Osteocyte (in vitro differentiated cells): Measurements from ENCODE around the gene TNS3. TPM values are rescaled to one million over a fixed set of nuclear protein-coding genes. Genes with fewer than 3 reads are reported as not detected.

Source experiments
- DNase-seq: peaks from one replicate; pipeline ENCODE4 v3.0.0; 2021; ENCODE audit warnings: mixed read lengths; ENCODE audit not compliant: unreplicated experiment; ENCODE audit errors: extremely low spot score
- H3K27ac Mint-ChIP-seq: one replicate; pipeline ENCODE4 v1.8.0; 2021; ENCODE audit warnings: mild to moderate bottlenecking, mixed read lengths; ENCODE audit not compliant: unreplicated experiment
- H3K27me3 Mint-ChIP-seq: one replicate; pipeline ENCODE4 v1.8.0; 2021; ENCODE audit warnings: mixed read lengths; ENCODE audit not compliant: unreplicated experiment
- H3K36me3 Mint-ChIP-seq: one replicate; pipeline ENCODE4 v1.8.0; 2021; ENCODE audit warnings: mixed read lengths; ENCODE audit not compliant: unreplicated experiment
- H3K4me1 Mint-ChIP-seq: one replicate; pipeline ENCODE4 v1.8.0; 2021; ENCODE audit warnings: mixed read lengths; ENCODE audit not compliant: unreplicated experiment
- H3K4me3 Mint-ChIP-seq: one replicate; pipeline ENCODE4 v1.8.0; 2021; ENCODE audit warnings: mild to moderate bottlenecking, moderate library complexity, mixed read lengths; ENCODE audit not compliant: unreplicated experiment
- H3K9me3 Mint-ChIP-seq: one replicate; pipeline ENCODE4 v1.8.0; 2021; ENCODE audit warnings: mixed read lengths; ENCODE audit not compliant: unreplicated experiment
- total RNA-seq: library from RNA; stranded (reverse); gene quantifications from 2 replicates; pipeline ENCODE4 v1.2.1, GENCODE V29; 2021
- TF ChIP-seq, protein P1 (sequence below): fragments of 200-600 bp; sonication (generic); IDR thresholded peaks from 2 replicates; pipeline ENCODE4 v1.5.0; 2021; ENCODE audit warnings: antibody characterized with exemption, mild to moderate bottlenecking, moderate library complexity

TNS3 gene
- total RNA-seq, 1 donor from 2014 or later = 93.8 TPM

DNA sequence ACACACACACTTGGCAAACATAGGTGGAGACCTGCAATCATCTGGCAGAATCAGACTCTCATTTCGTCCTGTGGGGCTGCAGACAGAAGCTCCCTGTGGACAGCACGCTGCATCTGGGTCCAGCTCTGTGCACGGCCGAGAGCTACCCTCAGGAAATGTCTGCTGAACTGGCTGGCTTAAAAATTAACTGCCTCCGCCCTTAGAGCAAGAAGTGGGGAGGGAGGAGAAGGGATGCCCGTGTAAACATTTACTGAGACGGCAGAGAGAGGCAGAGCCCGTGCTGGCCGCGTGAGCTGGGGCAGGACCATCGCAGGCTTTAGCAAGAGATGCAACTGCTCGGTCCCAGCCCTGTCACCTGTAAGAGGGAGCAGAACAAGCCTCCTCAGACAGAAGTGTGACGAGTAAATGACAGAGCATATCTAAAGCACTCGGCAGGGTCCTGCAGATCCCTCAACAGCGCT is 81.8 kb downstream of the TNS3 start:
- Mint-ChIP-seq H3K4me3 (no peak overlapping the region), H3K4me1 (peaks cover 87% of the 10 kb centered on the region), H3K9me3 (no peaks in the 10 kb centered on the region), H3K27me3 (no peaks in the 10 kb centered on the region), H3K36me3 (peaks cover 8% of the 10 kb centered on the region), H3K27ac (peak overlapping the region; percentile 90)
- no peak for DNase-seq
- TF ChIP-seq, protein P1, sequence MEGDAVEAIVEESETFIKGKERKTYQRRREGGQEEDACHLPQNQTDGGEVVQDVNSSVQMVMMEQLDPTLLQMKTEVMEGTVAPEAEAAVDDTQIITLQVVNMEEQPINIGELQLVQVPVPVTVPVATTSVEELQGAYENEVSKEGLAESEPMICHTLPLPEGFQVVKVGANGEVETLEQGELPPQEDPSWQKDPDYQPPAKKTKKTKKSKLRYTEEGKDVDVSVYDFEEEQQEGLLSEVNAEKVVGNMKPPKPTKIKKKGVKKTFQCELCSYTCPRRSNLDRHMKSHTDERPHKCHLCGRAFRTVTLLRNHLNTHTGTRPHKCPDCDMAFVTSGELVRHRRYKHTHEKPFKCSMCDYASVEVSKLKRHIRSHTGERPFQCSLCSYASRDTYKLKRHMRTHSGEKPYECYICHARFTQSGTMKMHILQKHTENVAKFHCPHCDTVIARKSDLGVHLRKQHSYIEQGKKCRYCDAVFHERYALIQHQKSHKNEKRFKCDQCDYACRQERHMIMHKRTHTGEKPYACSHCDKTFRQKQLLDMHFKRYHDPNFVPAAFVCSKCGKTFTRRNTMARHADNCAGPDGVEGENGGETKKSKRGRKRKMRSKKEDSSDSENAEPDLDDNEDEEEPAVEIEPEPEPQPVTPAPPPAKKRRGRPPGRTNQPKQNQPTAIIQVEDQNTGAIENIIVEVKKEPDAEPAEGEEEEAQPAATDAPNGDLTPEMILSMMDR = no peak

DNA sequence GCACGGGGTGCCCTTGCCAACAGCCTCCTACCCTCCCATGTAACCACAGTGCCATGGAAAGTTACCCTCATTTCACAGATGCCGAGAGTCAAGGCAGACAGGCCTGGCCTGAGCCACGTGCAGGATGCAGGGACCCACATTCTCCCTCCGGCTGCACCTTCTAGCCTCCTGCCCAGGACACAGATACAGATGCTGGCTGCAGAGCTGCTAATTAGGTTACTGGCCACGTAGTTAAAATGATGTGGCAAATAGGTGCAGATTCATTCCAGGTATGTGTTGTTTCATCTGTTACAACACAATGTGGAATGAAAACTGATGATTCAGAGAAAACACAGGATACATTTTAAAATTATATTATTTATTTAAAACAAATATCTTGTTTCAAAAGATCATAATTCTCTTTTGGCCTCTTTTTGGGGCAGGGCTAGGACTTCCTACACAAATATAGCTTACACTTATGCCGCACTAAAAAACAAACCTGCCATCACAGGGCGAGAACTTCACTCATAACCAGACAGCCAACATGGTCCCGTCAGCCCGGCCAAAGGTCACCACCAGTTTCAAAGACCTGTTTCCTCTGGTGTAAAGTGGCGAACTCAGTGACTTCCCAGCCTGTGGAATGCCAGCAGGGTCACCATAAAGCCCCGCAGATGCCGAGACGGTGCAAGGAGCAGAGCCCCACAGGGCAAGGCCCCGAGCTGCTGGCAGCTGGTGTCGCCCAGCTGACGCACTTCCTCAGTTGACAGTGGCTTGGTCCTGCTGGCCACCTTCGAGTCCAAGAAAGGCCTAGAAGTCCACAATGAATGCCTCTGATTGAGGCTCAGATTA is 83.5 kb downstream of the TNS3 start:
- DNase-seq = no peak
- Mint-ChIP-seq H3K9me3 (no peaks in the 10 kb centered on the region), H3K4me3 (no peak overlapping the region), H3K27ac (peak overlapping the region; percentile 63), H3K36me3 (peaks cover 7% of the 10 kb centered on the region), H3K27me3 (no peaks in the 10 kb centered on the region), H3K4me1 (peaks cover 90% of the 10 kb centered on the region)
- TF ChIP-seq, protein P1 = no peak

GRCh38 chr7:47497367-47498096 is 84.4 kb downstream of the TNS3 start:
- H3K4me1 Mint-ChIP-seq = peaks cover 88% of the 10 kb centered on the region
- TF ChIP-seq, protein P1 = no peak
- no peak overlapping the region for H3K4me3 Mint-ChIP-seq
- H3K9me3 Mint-ChIP-seq = no peaks in the 10 kb centered on the region
- DNase-seq = no peak
- peaks cover 7% of the 10 kb centered on the region for H3K36me3 Mint-ChIP-seq
- H3K27ac Mint-ChIP-seq = peak overlapping the region; percentile 63
- no peaks in the 10 kb centered on the region for H3K27me3 Mint-ChIP-seq

DNA sequence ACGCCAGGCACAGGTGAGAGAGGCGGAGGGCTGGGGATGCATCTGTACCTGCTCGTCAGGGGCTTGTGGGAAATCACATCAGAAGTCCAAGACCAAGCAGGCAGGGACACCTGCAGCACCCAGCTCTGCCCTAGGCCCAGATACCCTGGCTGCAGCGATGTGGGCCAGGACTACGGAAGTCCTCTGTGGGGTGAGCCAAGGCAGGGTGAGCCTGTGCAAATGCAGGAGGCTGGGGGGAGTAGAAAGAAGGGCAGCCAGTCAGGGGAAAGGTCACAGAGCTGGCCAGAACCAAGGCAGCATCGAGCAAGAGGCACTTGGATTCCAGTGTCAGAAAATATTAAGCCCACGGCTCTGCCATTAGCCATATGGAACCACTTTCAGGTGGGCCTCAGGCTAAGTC is 85.2 kb downstream of the TNS3 start:
- no peak for DNase-seq
- Mint-ChIP-seq H3K36me3 (peaks cover 7% of the 10 kb centered on the region), H3K27me3 (no peaks in the 10 kb centered on the region), H3K27ac (no peak overlapping the region), H3K4me3 (no peak overlapping the region), H3K9me3 (no peaks in the 10 kb centered on the region), H3K4me1 (peaks cover 84% of the 10 kb centered on the region)
- TF ChIP-seq, protein P1 = no peak

GRCh38 chr7:47496056-47496665 is 85.8 kb downstream of the TNS3 start:
- H3K4me1 Mint-ChIP-seq = peaks cover 82% of the 10 kb centered on the region
- H3K27ac Mint-ChIP-seq = peak overlapping the region; percentile 25
- TF ChIP-seq, protein P1 = no peak
- peaks cover 7% of the 10 kb centered on the region for H3K36me3 Mint-ChIP-seq
- no peaks in the 10 kb centered on the region for H3K9me3 Mint-ChIP-seq
- no peak for DNase-seq
- no peak overlapping the region for H3K4me3 Mint-ChIP-seq
- H3K27me3 Mint-ChIP-seq = no peaks in the 10 kb centered on the region
